A204.1 (cell line): ENCODE results near the gene RRP12.

Source experiments
- FAIRE-seq: peaks from 2 replicates; lab custom pipeline; 2012; peaks lifted over from hg19 to GRCh38; lab: Jason Lieb, UNC

RRP12 gene

DNA sequence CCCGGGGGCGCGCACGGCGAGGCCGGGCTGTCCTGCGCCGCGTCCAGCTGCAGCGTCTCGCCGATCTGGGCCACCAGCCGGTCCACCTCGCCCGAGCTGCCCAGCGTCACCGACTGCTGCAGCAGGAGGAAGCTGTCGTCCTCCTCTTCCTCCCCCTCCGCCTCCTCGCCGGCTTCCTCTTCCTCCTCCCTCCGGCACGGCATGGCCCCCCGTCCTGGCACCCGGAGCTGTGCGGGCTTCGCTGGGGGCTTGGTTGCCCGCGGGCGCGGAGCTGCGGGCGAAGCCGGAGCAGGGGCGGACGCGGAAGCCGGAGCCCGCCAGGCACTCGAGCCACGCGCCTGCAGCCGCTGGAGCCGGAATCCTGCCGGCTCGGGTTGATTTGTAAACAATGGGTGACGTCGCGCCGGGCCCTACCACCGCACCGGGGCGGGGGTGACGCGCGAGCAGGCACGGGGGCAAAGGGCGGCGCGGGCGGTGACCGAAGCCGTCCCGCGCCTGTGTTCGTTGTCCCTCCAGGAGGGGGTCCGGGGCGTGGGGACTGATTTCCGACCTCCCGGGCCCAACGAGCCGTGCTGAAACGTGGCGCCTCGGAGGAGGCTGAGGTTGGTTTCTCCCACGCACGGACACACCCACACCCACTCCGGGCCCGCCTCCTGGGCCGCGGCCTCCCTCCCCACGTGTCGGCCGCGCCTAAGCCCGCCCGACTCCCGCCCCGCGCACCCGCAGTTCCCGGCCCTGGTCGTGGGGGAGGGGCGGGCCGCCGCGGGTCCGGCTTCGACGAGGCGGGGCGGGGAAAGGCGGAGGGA, 66.6 kb downstream of the RRP12 start, which contains the start of gene FRAT2:
Gene FRAT2, minus strand, starts transcription at position 360 of the 806 bp plus-strand sequence. Its CDS starts 157 bp downstream, at position 203.
- no peak for FAIRE-seq

DNA sequence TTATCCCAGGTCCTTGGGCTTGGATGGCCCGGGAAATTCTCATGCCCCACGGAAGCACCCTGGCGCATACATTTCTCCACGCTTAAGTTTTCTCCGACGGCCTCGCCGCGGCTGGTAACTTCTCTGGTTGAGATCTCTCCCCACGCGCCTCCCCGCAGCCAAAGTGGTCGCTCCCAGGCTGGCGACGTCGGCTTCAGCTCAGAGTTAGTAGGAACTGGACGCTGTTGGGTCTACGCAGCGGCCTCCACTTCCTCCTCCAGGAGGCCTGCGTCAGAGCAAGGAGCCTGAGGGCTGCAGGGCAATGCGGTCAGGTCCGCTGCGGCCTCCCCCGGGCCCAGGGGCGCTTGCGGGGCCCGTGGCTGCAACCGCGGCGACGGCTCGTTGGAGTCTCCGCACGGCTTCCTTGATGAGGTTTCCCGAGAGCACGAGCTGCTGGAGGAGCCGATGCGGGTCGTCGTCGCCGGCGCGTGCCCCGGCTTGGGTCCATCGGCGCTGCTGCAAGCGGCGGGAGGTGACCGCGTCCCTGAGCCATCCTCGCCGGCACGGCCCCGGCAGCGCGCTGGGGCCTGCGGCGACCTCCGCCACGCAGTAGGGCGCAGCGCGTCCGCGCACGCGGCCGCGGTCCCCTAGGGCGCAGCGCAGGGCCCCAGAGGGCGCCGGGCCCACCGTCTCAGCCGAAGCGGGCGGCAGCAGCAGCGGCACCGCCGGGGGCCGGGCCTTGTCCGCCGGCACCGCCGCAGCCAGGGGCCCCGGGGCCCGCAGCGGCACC, 67.4 kb downstream of the RRP12 start:
- no peak for FAIRE-seq

DNA sequence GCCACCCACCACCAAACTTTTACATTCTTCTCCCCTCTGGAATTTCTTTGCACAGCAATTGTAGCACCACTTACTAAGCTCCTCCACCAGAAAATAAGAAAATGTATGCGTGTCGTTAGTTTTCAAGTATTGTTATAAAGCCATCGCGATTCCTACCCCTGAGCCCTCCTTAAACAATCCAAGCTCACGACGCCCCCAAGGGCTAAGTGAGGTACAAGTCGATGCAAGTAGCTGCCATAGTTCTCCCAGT, 67.9 kb downstream of the RRP12 start:
- FAIRE-seq: no peak

DNA sequence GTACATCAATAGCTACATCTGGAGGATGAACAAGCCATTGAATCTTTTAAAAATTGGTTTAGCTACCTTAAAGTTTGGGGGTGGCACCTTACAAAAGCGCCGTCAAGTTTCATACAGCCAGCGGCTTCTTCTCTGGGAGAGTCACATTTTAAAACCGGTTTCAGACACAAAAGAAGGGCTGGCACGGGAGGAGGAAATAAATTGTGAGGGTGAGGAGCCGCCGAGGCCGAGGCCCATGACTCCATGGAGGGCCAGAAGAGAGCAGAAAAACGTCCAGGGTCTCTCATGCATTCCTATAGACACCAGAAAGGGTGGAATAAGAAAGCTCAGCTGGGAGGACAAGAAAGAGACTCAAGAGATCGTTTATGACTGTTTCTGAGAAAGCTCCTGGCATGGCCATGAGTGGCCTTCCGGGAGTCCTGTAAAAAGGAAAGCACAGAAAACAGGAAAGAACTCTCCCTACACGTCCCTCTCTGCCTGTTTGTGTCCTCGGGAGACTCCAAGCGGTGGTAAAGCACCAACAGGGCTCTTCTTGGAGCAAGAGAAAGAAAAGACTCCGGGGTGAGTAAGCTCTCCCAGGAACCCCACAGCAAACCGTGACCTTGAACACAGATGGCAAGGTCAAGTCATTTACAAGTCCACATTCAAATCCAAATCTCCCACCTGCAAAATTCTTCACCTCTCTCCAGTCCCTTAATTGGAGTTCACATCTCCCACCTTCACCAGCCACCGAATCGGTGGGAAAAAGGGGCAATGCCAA, 68.4 kb downstream of the RRP12 start:
- no peak for FAIRE-seq

DNA sequence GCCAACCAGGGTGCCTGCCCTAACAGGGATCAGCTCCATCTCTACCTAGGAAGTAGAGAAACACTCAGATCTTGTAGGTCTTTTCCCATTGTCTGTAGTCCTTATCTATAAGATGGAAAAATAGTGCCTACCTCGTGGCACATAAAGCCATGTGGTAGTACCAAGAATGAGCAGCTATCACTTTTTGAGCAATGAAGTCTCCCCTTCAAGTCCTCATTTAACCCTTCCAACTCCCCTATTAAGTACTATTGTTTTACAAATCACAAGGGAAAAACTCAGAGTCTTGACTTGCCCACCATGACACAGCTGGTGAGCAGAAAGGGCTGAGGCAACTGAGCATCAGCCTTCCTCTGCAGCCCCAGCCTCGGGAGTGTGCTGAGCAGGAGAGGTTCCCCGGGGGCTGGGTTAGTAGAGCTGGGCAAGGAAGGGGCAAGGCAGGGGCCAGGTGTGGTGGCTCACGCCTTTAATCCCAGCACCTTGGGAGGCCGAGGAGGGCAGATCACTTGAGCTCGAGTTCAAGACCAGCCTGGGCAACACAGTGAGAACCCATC, 69.9 kb downstream of the RRP12 start:
- no peak for FAIRE-seq

DNA sequence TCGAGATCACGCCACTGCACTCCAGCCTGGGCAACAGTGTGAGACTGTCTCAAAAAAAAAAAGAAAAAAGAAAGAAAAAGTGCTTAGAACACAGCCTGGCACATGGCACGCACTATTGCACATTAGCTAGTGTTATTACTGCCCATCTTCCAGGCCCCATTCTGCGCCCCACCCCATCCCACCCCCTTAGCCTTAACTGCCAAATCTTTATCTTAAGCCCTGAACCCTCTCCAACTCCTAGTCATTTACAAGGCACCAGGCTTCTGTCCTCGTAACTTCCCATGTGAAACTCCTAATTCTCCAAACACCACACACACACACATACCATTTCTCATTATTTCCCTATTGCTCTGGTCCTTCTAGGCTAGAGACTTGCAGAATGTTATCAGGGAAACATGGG, 71.4 kb downstream of the RRP12 start:
- no peak for FAIRE-seq

DNA sequence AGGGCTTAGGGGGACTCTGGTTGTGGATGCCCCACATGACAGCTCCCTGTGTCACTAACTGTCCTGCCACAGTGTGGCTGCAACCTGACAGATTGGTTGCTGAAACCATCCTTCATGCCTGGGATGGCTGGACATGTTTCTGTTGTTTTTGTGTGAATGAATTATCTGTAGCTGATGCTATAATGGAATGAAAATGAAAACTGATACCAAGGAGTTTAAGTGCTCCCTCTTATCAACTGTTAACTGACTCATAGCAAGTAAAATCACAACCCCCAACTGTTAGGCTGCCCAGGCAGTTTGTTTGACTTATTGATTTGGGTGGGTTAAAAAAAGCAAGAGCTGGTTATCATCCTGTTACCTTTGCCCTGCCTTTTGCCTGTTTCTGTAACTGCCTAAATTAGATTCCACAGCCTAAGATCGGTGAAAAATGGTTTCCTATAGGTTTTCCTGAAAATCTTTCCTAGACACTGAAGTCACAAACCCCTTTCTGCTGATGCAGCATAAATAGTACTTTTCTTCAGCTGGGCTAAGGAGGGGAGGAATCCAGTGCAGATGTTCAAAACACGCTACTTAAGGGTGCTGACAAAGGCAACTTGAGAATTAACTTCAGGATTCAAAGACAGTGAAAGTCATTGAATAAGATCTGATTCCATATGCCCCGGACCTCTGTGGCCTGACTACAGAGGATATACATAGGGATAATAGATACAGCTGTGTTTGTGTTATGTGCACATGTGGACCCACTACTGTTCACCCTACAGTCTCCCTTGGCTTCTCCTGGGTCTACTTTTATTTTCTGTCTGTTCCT, 72.3 kb downstream of the RRP12 start:
- FAIRE-seq: no peak

DNA sequence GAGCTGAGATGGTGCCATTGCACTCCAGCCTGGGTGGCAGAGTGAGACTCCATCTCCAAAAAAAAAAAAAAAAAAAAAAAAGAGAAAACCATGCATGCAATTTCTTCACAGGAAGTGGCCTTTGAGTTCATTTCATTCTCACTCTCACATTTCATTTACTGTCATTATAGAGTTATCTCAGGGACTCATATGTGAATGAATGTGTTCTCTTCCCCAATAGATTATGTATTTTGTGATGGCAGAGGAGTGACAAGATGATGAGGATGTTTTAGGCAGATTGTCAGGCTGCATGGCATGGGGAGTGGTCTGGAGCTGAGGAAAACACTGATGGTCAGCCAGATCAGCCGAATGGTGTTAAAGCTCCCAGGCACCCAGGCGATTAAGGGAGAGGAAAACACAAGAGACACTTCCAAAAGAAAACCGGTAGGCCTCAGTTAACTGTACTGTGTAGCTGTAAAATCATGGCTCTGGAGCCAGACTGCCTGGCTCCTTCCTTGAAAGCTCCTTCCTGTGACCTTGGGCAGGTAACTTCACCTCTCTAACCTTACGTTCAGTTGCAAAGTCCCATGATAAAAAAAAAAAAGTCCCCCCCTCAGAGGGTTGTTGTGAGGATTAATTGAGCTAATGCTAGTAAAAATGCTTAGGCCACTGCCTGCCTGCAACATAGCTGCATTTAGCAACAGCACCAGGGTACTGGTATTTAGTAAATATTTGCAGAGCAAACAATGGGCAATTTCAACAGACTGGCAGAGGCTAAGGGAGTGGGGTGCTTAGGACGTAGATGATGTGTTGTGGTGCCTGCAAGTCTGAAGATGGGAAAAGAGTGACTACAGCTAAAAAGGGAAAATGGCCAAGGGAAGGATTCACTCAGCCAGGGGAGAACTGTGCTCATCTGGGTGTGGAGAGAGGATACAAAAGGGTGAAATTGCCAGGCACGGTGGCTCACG, 73.5 kb downstream of the RRP12 start:
- FAIRE-seq: no peak

DNA sequence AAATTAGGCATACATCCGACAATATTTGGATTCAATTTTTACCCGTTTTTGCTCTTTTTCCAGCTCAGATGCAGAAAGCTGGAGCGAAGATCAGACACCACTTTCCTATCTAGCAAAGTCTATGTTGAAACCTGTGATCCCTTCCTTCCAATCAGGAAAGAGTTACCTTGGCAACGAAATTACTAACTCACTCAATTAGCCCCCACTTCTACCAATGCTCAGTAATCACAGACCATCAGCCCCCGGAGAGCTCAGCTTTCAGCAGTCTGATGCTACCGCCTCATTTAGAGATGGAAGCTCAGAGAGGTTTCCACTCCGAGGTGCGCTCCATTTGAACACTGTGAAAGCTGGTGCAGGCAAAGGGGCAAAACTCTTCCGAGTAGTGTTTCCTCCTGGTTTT, 75.4 kb downstream of the RRP12 start:
- FAIRE-seq: no peak

DNA sequence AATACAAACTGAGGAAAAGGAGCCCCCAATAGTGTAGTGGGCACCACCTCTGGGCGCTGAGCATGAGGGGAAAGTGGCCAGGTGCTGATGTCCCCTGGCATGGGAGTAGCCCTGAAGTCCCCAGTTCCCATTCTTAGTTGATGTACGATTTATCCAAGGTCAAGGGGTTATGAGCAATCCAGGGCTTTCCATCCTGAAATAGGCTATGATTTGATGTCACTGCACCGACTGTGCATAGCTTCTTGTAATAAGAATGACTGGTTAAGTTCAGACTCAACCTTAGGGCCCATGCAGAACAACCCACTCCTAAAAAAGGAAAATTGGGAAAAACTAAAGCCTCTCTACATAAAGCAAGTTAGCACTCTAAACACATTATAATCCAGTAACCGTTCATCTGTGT, 77.6 kb downstream of the RRP12 start:
- no peak for FAIRE-seq

DNA sequence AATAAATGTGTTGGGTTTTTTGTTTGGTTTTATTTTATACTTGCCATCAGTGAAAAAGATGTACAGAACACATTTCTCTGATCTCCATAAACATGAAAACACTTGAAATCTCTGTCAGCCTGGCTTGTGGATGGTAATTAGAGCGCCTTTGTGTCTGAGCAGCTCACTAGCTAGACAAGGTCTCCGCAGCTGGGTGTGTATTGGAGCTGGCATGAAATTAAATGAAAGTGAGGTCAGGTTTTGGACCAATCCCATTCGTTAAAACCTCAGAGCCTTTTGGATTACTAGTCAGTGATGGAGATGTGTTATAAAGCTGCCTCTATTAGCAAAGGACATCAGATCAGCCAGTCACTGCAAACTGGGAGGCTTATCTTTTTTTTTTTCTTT, 79.3 kb downstream of the RRP12 start:
- FAIRE-seq: no peak

DNA sequence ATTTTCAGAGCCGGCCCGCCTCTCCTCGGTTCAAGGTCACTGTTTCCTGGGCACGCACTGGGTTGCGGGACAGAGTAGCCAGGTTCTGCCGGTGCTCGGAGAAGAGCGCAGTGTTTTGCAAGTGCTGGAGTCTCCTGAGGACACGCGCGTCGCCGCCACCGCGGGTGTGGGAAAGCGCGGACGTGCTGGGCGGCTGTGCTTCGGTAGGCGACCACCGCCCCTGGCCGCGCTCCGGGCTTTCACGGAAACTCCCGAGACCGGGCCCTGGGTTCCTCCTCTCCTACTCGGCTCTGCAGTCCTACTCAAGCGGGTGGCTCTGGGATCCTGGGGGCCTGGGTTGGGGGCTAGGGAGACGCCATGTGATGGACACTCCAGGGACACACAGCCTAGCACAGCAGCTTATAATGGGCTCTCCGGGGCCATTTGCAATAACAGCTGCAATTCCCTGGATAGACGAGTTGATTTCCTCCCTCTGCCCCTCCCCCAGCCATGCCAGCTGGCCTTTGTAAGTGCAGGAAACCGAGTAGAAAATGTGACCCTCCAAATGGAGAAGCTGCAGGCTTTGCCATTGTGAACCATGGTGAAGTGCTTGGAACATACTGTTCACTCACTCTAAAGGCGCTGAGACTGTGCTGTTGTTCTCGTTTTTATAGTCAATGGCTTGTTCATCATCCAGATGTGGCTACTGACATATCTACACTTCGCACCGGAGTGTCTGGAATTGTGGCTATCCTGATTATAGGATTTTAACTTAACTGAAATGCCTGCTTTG, 79.9 kb downstream of the RRP12 start:
- no peak for FAIRE-seq

DNA sequence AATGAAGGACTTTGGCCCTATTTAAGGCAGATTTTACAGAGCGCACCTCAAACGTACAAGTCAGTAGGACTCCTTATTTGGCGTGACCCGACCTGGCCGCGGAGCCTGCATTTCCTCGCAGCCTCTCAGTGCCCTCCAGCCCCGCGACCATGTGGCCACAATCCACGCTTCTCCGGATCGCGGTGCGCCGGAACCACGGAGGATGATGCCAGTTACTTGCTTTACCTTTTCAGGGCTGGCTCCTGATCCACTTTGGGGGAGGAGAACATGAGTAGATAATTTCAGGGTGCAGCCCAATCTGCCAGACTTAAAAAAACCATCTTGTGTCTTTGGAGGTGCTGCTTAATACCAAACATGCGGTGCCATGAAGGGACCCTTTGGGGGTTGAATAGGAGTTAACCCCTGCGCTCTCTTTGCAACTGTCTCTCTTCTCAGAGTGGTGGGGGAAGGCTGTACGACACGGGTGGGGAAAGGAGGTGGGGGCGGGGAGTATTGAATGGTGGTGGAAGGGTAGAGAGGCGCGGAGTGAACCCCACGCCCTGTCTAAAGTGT, 80.6 kb downstream of the RRP12 start:
- FAIRE-seq: no peak

DNA sequence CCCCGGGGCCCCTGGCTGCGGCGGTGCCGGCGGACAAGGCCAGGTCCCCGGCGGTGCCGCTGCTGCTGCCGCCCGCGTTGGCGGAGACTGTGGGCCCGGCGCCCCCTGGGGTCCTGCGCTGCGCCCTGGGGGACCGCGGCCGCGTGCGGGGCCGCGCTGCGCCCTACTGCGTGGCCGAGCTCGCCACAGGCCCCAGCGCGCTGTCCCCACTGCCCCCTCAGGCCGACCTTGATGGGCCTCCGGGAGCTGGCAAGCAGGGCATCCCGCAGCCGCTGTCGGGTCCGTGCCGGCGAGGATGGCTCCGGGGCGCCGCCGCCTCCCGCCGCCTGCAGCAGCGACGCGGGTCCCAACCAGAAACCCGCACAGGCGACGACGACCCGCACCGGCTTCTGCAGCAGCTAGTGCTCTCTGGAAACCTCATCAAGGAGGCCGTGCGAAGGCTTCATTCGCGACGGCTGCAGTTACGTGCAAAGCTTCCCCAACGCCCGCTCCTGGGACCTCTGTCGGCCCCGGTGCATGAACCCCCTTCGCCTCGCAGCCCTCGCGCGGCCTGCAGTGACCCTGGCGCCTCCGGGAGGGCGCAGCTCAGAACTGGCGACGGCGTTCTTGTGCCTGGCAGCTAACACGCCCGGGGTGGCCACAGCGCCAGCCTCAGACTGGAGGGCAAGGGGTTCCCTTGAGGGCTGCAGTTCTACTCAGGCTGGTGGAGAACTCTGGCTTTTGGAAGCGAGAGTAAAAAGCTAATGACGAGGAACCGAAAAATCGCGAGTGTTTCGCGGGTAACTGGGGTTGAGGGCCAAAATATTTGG, 81.3 kb downstream of the RRP12 start:
- FAIRE-seq: no peak

DNA sequence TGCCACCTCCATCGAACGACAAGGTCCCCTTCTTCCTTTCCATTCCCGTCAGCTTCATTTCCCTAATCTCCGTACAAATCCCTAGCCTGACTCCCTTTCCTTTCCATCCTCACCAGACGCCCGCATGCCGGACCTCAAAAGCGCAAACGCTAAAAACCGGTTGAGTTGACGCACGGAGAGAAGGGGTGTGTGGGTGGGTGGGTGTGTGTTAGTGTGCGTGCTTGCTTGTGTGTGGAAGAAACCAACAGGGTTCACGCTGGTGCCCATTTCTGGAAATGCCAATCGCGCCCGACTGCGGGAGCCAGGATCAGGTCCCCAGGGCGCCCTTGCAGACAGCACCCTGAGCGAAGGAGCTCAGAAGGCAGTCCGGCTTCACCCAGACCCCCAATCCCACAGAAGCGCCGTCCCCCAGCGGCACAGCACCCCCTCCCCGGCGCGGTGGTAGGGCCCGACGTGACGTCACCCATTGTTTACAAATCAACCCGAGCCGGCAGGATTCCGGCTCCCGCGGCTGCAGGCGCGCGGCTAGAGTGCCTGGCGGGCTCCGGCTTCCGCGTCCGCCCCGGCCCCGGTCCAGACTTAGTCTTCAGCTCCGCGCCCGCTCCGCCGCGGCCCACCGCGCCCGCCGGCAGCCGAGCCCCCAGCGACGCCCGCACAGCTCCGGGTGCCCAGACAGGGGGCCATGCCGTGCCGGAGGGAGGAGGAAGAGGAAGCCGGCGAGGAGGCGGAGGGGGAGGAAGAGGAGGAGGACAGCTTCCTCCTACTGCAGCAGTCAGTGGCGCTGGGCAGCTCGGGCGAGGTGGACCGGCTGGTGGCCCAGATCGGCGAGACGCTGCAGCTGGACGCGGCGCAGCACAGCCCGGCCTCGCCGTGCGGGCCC, 82.1 kb downstream of the RRP12 start, which contains the start of gene FRAT1:
Gene FRAT1, plus strand, starts transcription at position 500 of the 880 bp plus-strand sequence. Its CDS starts 183 bp downstream, at position 683.
- no peak for FAIRE-seq

DNA sequence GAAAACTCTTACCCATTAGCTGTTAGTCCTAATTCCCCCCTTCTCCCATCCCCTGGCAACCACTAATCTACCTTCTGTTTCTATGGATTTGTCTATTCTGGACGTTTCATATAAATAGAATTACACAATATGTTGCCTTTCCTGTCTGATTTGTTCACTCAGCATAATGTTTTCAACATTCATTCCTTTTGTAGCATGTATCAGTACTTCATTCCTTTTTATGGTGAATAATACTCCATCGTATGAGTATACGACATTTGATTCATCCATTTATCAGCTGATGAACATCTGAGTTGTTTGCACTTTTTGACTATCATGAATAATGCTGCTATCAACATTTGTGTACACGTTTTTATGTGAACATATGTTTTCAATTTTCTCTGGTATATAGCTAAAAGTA, 86.5 kb downstream of the RRP12 start:
- FAIRE-seq: no peak

DNA sequence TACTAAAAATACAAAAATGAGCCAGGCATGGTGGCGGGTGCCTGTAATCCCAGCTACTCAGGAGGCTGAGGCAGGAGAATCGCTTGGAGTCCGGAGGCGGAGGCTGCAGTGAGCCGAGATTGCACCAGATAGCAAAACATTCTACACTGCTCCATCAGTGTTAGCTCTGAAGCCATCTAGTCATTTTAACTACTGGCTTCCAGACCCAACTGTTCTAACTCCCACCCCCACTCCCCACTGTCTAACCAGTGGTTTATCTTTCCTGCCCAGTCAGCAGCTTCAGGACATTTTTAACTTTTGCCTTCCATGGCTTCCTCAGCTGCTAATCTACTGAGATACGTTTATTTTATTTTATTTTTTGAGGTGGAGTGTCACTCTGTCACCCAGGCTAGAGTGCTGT, 88.2 kb downstream of the RRP12 start:
- FAIRE-seq: no peak
